Glutamatergic neuron (in vitro differentiated cells): ENCODE data around the gene DCLK2. TPM values are rescaled to one million over a fixed set of nuclear protein-coding genes. Genes with fewer than 3 reads are reported as not detected.

Experiments
- DNase-seq: peaks from one replicate; pipeline ENCODE4 v3.0.0; 2022
- H3K27ac Mint-ChIP-seq: one replicate; pipeline ENCODE4 v1.8.0; 2020; ENCODE audit warnings: mild to moderate bottlenecking, mixed read lengths, inconsistent platforms; ENCODE audit not compliant: unreplicated experiment
- H3K27me3 Mint-ChIP-seq: one replicate; pipeline ENCODE4 v1.8.0; 2020; ENCODE audit warnings: mild to moderate bottlenecking, moderate library complexity, mixed read lengths, inconsistent platforms; ENCODE audit not compliant: unreplicated experiment
- H3K36me3 Mint-ChIP-seq: one replicate; pipeline ENCODE4 v1.8.0; 2020; ENCODE audit warnings: mild to moderate bottlenecking, mixed read lengths, inconsistent platforms; ENCODE audit not compliant: unreplicated experiment
- H3K4me1 Mint-ChIP-seq: one replicate; pipeline ENCODE4 v1.8.0; 2020; ENCODE audit warnings: mild to moderate bottlenecking, low read depth, mixed read lengths, inconsistent platforms; ENCODE audit not compliant: unreplicated experiment
- H3K4me3 Mint-ChIP-seq: one replicate; pipeline ENCODE4 v1.8.0; 2020; ENCODE audit warnings: mild to moderate bottlenecking, mixed read lengths, inconsistent platforms; ENCODE audit not compliant: unreplicated experiment
- H3K9me3 Mint-ChIP-seq: one replicate; pipeline ENCODE4 v1.8.0; 2020; ENCODE audit warnings: mild to moderate bottlenecking, moderate library complexity, mixed read lengths, inconsistent platforms; ENCODE audit not compliant: unreplicated experiment
- total RNA-seq: library from RNA; stranded (reverse); fragmentation: NEBNext Ultra II Directional; extraction: Animal tissue kit (Norgen Biotek cat#: 25700); gene quantifications from one replicate; pipeline ENCODE4 v1.2.1, GENCODE V29; 2021; ENCODE audit not compliant: unreplicated experiment
- TF ChIP-seq, protein P1 (sequence below): fragments of 200-600 bp; sonication (generic); IDR thresholded peaks from one replicate; pipeline ENCODE4 v1.5.0; 2021; ENCODE audit not compliant: partially characterized antibody, unreplicated experiment

The DCLK2 gene
- total RNA-seq, 1 donor from 2014 or later = 36.8 TPM

- Mint-ChIP-seq H3K4me3 (no peak overlapping the region), H3K36me3 (peaks cover 13% of the 10 kb centered on the region), H3K27ac (no peak overlapping the region), H3K27me3 (no peaks in the 10 kb centered on the region), H3K4me1 (no peaks in the 10 kb centered on the region), H3K9me3 (no peaks in the 10 kb centered on the region)
- TF ChIP-seq, protein P1, sequence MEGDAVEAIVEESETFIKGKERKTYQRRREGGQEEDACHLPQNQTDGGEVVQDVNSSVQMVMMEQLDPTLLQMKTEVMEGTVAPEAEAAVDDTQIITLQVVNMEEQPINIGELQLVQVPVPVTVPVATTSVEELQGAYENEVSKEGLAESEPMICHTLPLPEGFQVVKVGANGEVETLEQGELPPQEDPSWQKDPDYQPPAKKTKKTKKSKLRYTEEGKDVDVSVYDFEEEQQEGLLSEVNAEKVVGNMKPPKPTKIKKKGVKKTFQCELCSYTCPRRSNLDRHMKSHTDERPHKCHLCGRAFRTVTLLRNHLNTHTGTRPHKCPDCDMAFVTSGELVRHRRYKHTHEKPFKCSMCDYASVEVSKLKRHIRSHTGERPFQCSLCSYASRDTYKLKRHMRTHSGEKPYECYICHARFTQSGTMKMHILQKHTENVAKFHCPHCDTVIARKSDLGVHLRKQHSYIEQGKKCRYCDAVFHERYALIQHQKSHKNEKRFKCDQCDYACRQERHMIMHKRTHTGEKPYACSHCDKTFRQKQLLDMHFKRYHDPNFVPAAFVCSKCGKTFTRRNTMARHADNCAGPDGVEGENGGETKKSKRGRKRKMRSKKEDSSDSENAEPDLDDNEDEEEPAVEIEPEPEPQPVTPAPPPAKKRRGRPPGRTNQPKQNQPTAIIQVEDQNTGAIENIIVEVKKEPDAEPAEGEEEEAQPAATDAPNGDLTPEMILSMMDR = no peak
- DNase-seq = no peak
These were observed 10.4 kb upstream of the DCLK2 start for GRCh38 chr4:150067859-150068258.

GRCh38 chr4:150068300-150068960 lies 9.8 kb upstream of the DCLK2 start:
- H3K4me1 Mint-ChIP-seq = no peaks in the 10 kb centered on the region
- DNase-seq = no peak
- H3K36me3 Mint-ChIP-seq = peaks cover 13% of the 10 kb centered on the region
- no peaks in the 10 kb centered on the region for H3K9me3 Mint-ChIP-seq
- no peaks in the 10 kb centered on the region for H3K27me3 Mint-ChIP-seq
- TF ChIP-seq, protein P1 = no peak
- no peak overlapping the region for H3K4me3 Mint-ChIP-seq
- no peak overlapping the region for H3K27ac Mint-ChIP-seq

GRCh38 chr4:150069353-150069752 lies 8.9 kb upstream of the DCLK2 start:
- Mint-ChIP-seq H3K4me3 (no peak overlapping the region), H3K9me3 (no peaks in the 10 kb centered on the region), H3K36me3 (peaks cover 13% of the 10 kb centered on the region), H3K27ac (no peak overlapping the region), H3K27me3 (no peaks in the 10 kb centered on the region), H3K4me1 (no peaks in the 10 kb centered on the region)
- TF ChIP-seq, protein P1 = no peak
- no peak for DNase-seq

GRCh38 chr4:150070464-150071170 lies 7.6 kb upstream of the DCLK2 start:
- no peaks in the 10 kb centered on the region for H3K4me1 Mint-ChIP-seq
- no peak overlapping the region for H3K27ac Mint-ChIP-seq
- TF ChIP-seq, protein P1 = no peak
- H3K27me3 Mint-ChIP-seq = no peaks in the 10 kb centered on the region
- H3K4me3 Mint-ChIP-seq = no peak overlapping the region
- peaks cover 3% of the 10 kb centered on the region for H3K9me3 Mint-ChIP-seq
- H3K36me3 Mint-ChIP-seq = peaks cover 9% of the 10 kb centered on the region
- no peak for DNase-seq

- Mint-ChIP-seq H3K4me3 (no peak overlapping the region), H3K36me3 (peaks cover 4% of the 10 kb centered on the region), H3K4me1 (no peaks in the 10 kb centered on the region), H3K27ac (no peak overlapping the region), H3K9me3 (peaks cover 5% of the 10 kb centered on the region), H3K27me3 (no peaks in the 10 kb centered on the region)
- DNase-seq = no peak
- TF ChIP-seq, protein P1 = no peak
These were observed 5.8 kb upstream of the DCLK2 start for GRCh38 chr4:150072471-150072870.
